Endothelial cell of umbilical vein (primary cell): Measurements from ENCODE around the gene IGSF11. TPM values are rescaled to one million over a fixed set of nuclear protein-coding genes. Genes with fewer than 3 reads are reported as not detected.

Experiments
- BruUV-seq: library from RNA; stranded (reverse); fragments of 400-500 nt; replicated peaks from 2 replicates; lab custom pipeline; 2021; lab: Mats Ljungman, UMichigan
- CTCF ChIA-PET: fragments of 300-600, 350-600 bp; sonication (Branson Sonifier 250); formaldehyde crosslinking; loops from one replicate; lab custom pipeline; 2021; ENCODE audit warnings: antibody characterized with exemption, inconsistent platforms; lab: Charles Lee
- POLR2A ChIA-PET: fragments of 300-600, 350-600 bp; sonication (Branson Sonifier 250); formaldehyde crosslinking; loops from one replicate; lab custom pipeline; 2021; ENCODE audit warnings: antibody characterized with exemption, inconsistent platforms; lab: Charles Lee
- DNase-seq: peaks from one replicate; pipeline ENCODE4 v3.0.0-alpha.2; 2011; ENCODE audit warnings: low read depth, low spot score
- FAIRE-seq: peaks from 2 replicates; lab custom pipeline; 2011; peaks lifted over from hg19 to GRCh38; lab: Jason Lieb, UNC
- H2AFZ ChIP-seq: 2 replicates; pipeline ENCODE4 v1.6.0; 2012; ENCODE audit warnings: low read depth, low read length, control low read depth, inconsistent platforms
- H3K27ac ChIP-seq: 2 replicates; pipeline ENCODE4 v1.5.1; 2011; ENCODE audit warnings: low read depth, mild to moderate bottlenecking, control low read depth, low read length, moderate library complexity; ENCODE audit not compliant: insufficient read depth
- H3K27me3 ChIP-seq, 2 experiments: 2 replicates each; pipeline versions ENCODE4 v1.6.0 to v1.6.1; 2011; ENCODE audit warnings: low read length in 2 of 2, mixed read lengths in 1 of 2; ENCODE audit not compliant: control insufficient read depth in 2 of 2, insufficient read depth in 2 of 2
- H3K36me3 ChIP-seq, 2 experiments: 2 replicates in 1 of 2; 3 replicates in 1 of 2; pipeline ENCODE4 v1.5.1; 2011; ENCODE audit warnings: low read length in 2 of 2, mild to moderate bottlenecking in 1 of 2, moderate library complexity in 1 of 2; ENCODE audit not compliant: control insufficient read depth in 2 of 2, insufficient read depth in 2 of 2; ENCODE audit errors: extremely low read depth in 1 of 2
- H3K4me1 ChIP-seq: 3 replicates; pipeline ENCODE4 v1.5.1; 2011; ENCODE audit warnings: mild to moderate bottlenecking, low read length; ENCODE audit not compliant: control insufficient read depth, insufficient read depth; ENCODE audit errors: extremely low read depth
- H3K4me2 ChIP-seq: 2 replicates; pipeline ENCODE4 v1.6.1; 2011; ENCODE audit warnings: low read length, control low read depth, mixed read lengths; ENCODE audit not compliant: insufficient read depth
- H3K4me3 ChIP-seq, 3 experiments: fragments of 200-600 bp in 1 of 3; sonication (generic), shearing (Covaris generic) in 1 of 3; replicated peaks in 1 of 3; 2 replicates each; pipeline ENCODE4 v1.5.1; 2011 to 2016; ENCODE audit warnings: control low read depth in 3 of 3, low read length in 3 of 3, mild to moderate bottlenecking in 2 of 3, inconsistent platforms in 1 of 3, low read depth in 1 of 3, moderate library complexity in 1 of 3; ENCODE audit not compliant: insufficient read depth in 1 of 3
- H3K79me2 ChIP-seq: 2 replicates; pipeline ENCODE4 v1.6.0; 2012; ENCODE audit warnings: low read length, inconsistent platforms; ENCODE audit not compliant: control insufficient read depth, insufficient read depth
- H3K9ac ChIP-seq: replicated peaks from 2 replicates; pipeline ENCODE3; 2011; ENCODE audit warnings: low read length, control low read depth; ENCODE audit not compliant: insufficient read depth; ENCODE audit errors: extremely low read depth
- H3K9me1 ChIP-seq: replicated peaks from 3 replicates; pipeline ENCODE4 v1.6.0; 2011; ENCODE audit warnings: mild to moderate bottlenecking, low read length; ENCODE audit not compliant: control insufficient read depth, insufficient read depth; ENCODE audit errors: extremely low read depth
- H3K9me3 ChIP-seq: replicated peaks from 2 replicates; pipeline ENCODE4 v1.5.1; 2012; ENCODE audit warnings: low read length, inconsistent platforms; ENCODE audit not compliant: control insufficient read depth, insufficient read depth
- H4K20me1 ChIP-seq: replicated peaks from 2 replicates; pipeline ENCODE3; 2011; ENCODE audit warnings: mild to moderate bottlenecking, low read length; ENCODE audit not compliant: control insufficient read depth, insufficient read depth; ENCODE audit errors: extremely low read depth
- EZH2 ChIP-seq: IDR thresholded peaks from 2 replicates; pipeline ENCODE4 v1.6.1; 2012; ENCODE audit warnings: borderline replicate concordance, low read depth, mild to moderate bottlenecking, moderate library complexity, low read length, inconsistent platforms; ENCODE audit not compliant: severe bottlenecking
- GATA2 ChIP-seq: IDR thresholded peaks from 2 replicates; pipeline ENCODE4 v1.7.0; 2011; ENCODE audit warnings: low read depth, mild to moderate bottlenecking, moderate library complexity, mixed read lengths, low read length; ENCODE audit not compliant: insufficient read length, insufficient read depth
- JUN ChIP-seq: IDR thresholded peaks from 2 replicates; pipeline ENCODE4 v1.6.1; 2011; ENCODE audit warnings: borderline replicate concordance, low read depth; ENCODE audit not compliant: insufficient read length, insufficient read depth
- MYC ChIP-seq: IDR thresholded peaks from one replicate; pipeline ENCODE4 v1.6.1; 2011; ENCODE audit warnings: mild to moderate bottlenecking, low read depth, low read length
- POLR2A ChIP-seq: IDR thresholded peaks from 2 replicates; pipeline ENCODE4 v1.6.1; 2012; ENCODE audit warnings: low read depth, mild to moderate bottlenecking, control low read depth, low read length
- POLR2AphosphoS5 ChIP-seq: IDR thresholded peaks from 2 replicates; pipeline ENCODE4 v1.6.1; 2012; ENCODE audit warnings: low read depth, mild to moderate bottlenecking, control low read depth, low read length, moderate library complexity; ENCODE audit not compliant: insufficient read depth
- dilution Hi-C: fragments of 300-500 bp; cut with MboI; formaldehyde crosslinking; loops from one replicate; pipeline ENCODE4 v1.15.0; 2019; ENCODE audit warnings: low sequenced_read_pairs; ENCODE audit not compliant: extremely low pct_ligation_motif_present
- intact Hi-C: fragments of 100-400 bp; cut with micrococcal nuclease; formaldehyde crosslinking; loops from one replicate; pipeline ENCODE4 v1.10.0; 2022
- polyA plus RNA-seq, 4 experiments: library from polyadenylated mRNA; depleted of rRNA in 3 of 4; stranded (reverse) in 3 of 4; unstranded in 1 of 4; fragments of >200 nt; gene quantifications; 2 replicates each; pipeline versions ENCODE4 v1.2.1 to v1.2.3, GENCODE V29; 2011 to 2012; ENCODE audit warnings: missing spikeins in 1 of 4
- total RNA-seq: library from RNA; stranded (reverse); gene quantifications from 2 replicates; pipeline ENCODE4 v1.2.3, GENCODE V29; 2021
- TF ChIP-seq, protein P1 (sequence below): IDR thresholded peaks from 2 replicates; pipeline ENCODE4 v1.6.1; 2011; ENCODE audit not compliant: insufficient read depth, insufficient read length
- TF ChIP-seq, protein P2 (sequence below), 2 donors: IDR thresholded peaks; 1 replicate in 1 of 2; 2 replicates in 1 of 2; pipeline ENCODE4 v1.5.1; 2011; ENCODE audit warnings: low read length in 2 of 2, mild to moderate bottlenecking in 2 of 2, moderate library complexity in 2 of 2, control low read depth in 1 of 2, inconsistent platforms in 1 of 2, low read depth in 1 of 2; ENCODE audit not compliant: insufficient read depth in 1 of 2; ENCODE audit errors: extremely low read depth in 1 of 2

Gene IGSF11
- total and polyA plus RNA-seq, 2 donors (not counting 3 experiments of a cell fraction or from before 2014, with no cell fraction given) = not detected

- no peak overlapping the region for H3K9ac ChIP-seq
- intact Hi-C loops = no loop called here
- no peaks in the 10 kb centered on the region for H3K4me1 ChIP-seq
- no peak for DNase-seq
- no peak for TF ChIP-seq POLR2AphosphoS5
- no peak for TF ChIP-seq GATA2
- TF ChIP-seq EZH2 = no peak
- no peak for TF ChIP-seq JUN
- TF ChIP-seq POLR2A = no peak
- no peak for TF ChIP-seq MYC
- H2AFZ ChIP-seq = no peak overlapping the region
- no peaks in the 10 kb centered on the region for H3K27me3 ChIP-seq
- no peaks in the 10 kb centered on the region for H4K20me1 ChIP-seq
- ChIA-PET POLR2A (no interaction called here), CTCF (no interaction called here)
- no peak overlapping the region for H3K4me3 ChIP-seq
- no peak for FAIRE-seq
- no peak overlapping the region for H3K27ac ChIP-seq
- BruUV-seq = no TSS peak
- H3K9me3 ChIP-seq = no peaks in the 10 kb centered on the region
- H3K79me2 ChIP-seq = no peaks in the 10 kb centered on the region
- H3K36me3 ChIP-seq = no peaks in the 10 kb centered on the region
- dilution Hi-C loops = no loop called here
- no peaks in the 10 kb centered on the region for H3K9me1 ChIP-seq
- no peak overlapping the region for H3K4me2 ChIP-seq
Measured at GRCh38 chr3:119013951-119014350, 20.7 kb downstream of the IGSF11 start.

DNA sequence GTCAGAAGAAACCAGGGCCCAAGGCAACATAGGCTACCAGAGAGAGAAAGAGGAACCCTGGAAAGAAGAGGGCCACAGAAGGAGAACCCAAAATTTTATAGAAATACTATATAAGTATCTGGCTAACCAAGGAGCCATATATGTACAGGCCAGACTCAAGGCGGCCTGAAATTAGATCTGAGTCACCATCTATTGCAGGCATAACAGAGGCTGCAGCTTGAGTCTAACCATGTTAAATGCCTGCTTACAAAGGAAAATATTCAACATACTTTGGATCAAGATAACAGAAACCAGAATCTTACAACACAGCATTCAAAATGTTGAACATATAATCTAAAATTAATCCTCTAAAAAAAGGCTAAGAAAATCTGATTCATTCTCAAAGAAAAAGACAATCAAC is 23.1 kb downstream of the IGSF11 start:
- Histone ChIP-seq H3K4me1 (no peaks in the 10 kb centered on the region), H3K36me3 (no peaks in the 10 kb centered on the region), H3K9me3 (no peaks in the 10 kb centered on the region), H3K4me3 (no peak overlapping the region), H3K4me2 (no peak overlapping the region), H4K20me1 (no peaks in the 10 kb centered on the region), H2AFZ (no peak overlapping the region), H3K9me1 (no peaks in the 10 kb centered on the region), H3K27ac (no peak overlapping the region), H3K9ac (no peak overlapping the region), H3K27me3 (no peaks in the 10 kb centered on the region), H3K79me2 (no peaks in the 10 kb centered on the region)
- FAIRE-seq (no peak), DNase-seq (no peak)
- dilution Hi-C loops = no loop called here
- CTCF ChIA-PET = no interaction called here
- TF ChIP-seq MYC (no peak), JUN (no peak), GATA2 (no peak), POLR2AphosphoS5 (no peak), EZH2 (no peak), POLR2A (no peak)
- TF ChIP-seq, protein P1, sequence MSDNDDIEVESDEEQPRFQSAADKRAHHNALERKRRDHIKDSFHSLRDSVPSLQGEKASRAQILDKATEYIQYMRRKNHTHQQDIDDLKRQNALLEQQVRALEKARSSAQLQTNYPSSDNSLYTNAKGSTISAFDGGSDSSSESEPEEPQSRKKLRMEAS = no peak
- TF ChIP-seq, protein P2, sequence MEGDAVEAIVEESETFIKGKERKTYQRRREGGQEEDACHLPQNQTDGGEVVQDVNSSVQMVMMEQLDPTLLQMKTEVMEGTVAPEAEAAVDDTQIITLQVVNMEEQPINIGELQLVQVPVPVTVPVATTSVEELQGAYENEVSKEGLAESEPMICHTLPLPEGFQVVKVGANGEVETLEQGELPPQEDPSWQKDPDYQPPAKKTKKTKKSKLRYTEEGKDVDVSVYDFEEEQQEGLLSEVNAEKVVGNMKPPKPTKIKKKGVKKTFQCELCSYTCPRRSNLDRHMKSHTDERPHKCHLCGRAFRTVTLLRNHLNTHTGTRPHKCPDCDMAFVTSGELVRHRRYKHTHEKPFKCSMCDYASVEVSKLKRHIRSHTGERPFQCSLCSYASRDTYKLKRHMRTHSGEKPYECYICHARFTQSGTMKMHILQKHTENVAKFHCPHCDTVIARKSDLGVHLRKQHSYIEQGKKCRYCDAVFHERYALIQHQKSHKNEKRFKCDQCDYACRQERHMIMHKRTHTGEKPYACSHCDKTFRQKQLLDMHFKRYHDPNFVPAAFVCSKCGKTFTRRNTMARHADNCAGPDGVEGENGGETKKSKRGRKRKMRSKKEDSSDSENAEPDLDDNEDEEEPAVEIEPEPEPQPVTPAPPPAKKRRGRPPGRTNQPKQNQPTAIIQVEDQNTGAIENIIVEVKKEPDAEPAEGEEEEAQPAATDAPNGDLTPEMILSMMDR (IDR thresholded peaks at IDR 0.05; ENCODE audit: extremely low read depth in 1 of 2, insufficient read depth in 1 of 2, low read depth in 1 of 2, low read length in 2 of 2) = no peak
- intact Hi-C loops = no loop called here
- POLR2A ChIA-PET = no interaction called here
- no TSS peak for BruUV-seq
